GM12878 (cell line): Measurements from ENCODE around the gene STX16. TPM values are rescaled to one million over a fixed set of nuclear protein-coding genes. Genes with fewer than 3 reads are reported as not detected.

Source experiments
- ATAC-seq: fragments of 200-7000 bp; cut with Tn5 transposase; 3 replicates; pipeline ENCODE4 v1.9.1; 2020; ENCODE audit warnings: mild to moderate bottlenecking, moderate library complexity
- BruUV-seq: library from RNA; stranded (reverse); fragments of 400-500 nt; replicated peaks from 2 replicates; lab custom pipeline; 2021; lab: Mats Ljungman, UMichigan
- CTCF ChIA-PET: fragments of 300-600 bp; sonication (Branson Sonifier 250); formaldehyde crosslinking; extraction: SDS; loops from one replicate; lab custom pipeline; 2021; ENCODE audit warnings: inconsistent platforms; lab: Yijun Ruan, JAX
- POLR2A ChIA-PET: fragments of 350-600 bp; formaldehyde crosslinking; extraction: SDS; loops from one replicate; lab custom pipeline; 2021; ENCODE audit warnings: inconsistent platforms; lab: Charles Lee
- RAD21 ChIA-PET: fragments of 300-600 bp; sonication (Branson Sonifier 250); formaldehyde crosslinking; loops from one replicate; lab custom pipeline; 2023; ENCODE audit warnings: antibody characterized with exemption; ENCODE audit not compliant: unreplicated experiment; lab: Charles Lee
- SMC1A ChIA-PET: fragments of 300-600 bp; sonication (Branson Sonifier 250); formaldehyde crosslinking; loops from one replicate; lab custom pipeline; 2023; ENCODE audit not compliant: unreplicated experiment, uncharacterized antibody; lab: Charles Lee
- DNase-seq: peaks from one replicate; pipeline ENCODE4 v3.0.0-alpha.2; 2011; ENCODE audit warnings: low read depth, low spot score
- FAIRE-seq: peaks from 3 replicates; lab custom pipeline; 2011; peaks lifted over from hg19 to GRCh38; lab: Jason Lieb, UNC
- H2AFZ ChIP-seq: 2 replicates; pipeline ENCODE4 v1.6.0; 2011; ENCODE audit warnings: low read depth, low read length, control low read depth; ENCODE audit not compliant: control insufficient read depth
- H3K27ac ChIP-seq: 2 replicates; pipeline ENCODE4 v1.5.1; 2011; ENCODE audit warnings: control low read depth; ENCODE audit not compliant: control insufficient read depth, insufficient read depth
- H3K27me3 ChIP-seq, 2 experiments: replicated peaks in 1 of 2; 2 replicates each; pipeline versions ENCODE4 v1.6.0 to v1.6.1; 2011; ENCODE audit warnings: low read length in 1 of 2; ENCODE audit not compliant: control insufficient read depth in 2 of 2, insufficient read depth in 2 of 2
- H3K36me3 ChIP-seq, 2 experiments: 2 replicates each; pipeline ENCODE4 v1.5.1; 2011; ENCODE audit warnings: low read length in 1 of 2; ENCODE audit not compliant: control insufficient read depth in 2 of 2, insufficient read depth in 2 of 2
- H3K4me1 ChIP-seq: 2 replicates; pipeline ENCODE4 v1.6.1; 2011; ENCODE audit warnings: mild to moderate bottlenecking, low read length, moderate library complexity, mixed read lengths; ENCODE audit not compliant: control insufficient read depth, insufficient read depth
- H3K4me2 ChIP-seq: 2 replicates; pipeline ENCODE4 v1.6.0; 2011; ENCODE audit warnings: control low read depth; ENCODE audit not compliant: control insufficient read depth, insufficient read depth
- H3K4me3 ChIP-seq: fragments of 200-600 bp; sonication (generic); 2 replicates; pipeline ENCODE4 v1.5.1; 2016
- H3K79me2 ChIP-seq: 2 replicates; pipeline ENCODE4 v1.6.0; 2011; ENCODE audit warnings: low read length; ENCODE audit not compliant: control insufficient read depth, insufficient read depth
- H3K9ac ChIP-seq: 2 replicates; pipeline ENCODE4 v1.8.0; 2011; ENCODE audit warnings: low read length, control low read depth, mixed read lengths; ENCODE audit not compliant: control insufficient read depth, insufficient read depth
- H3K9me3 ChIP-seq: replicated peaks from 3 replicates; pipeline ENCODE4 v1.5.1; 2011; ENCODE audit warnings: mild to moderate bottlenecking, low read length; ENCODE audit not compliant: control insufficient read depth, insufficient read depth
- H4K20me1 ChIP-seq: 2 replicates; pipeline ENCODE4 v1.6.0; 2011; ENCODE audit not compliant: control insufficient read depth, insufficient read depth
- CREB1 ChIP-seq: IDR thresholded peaks from 2 replicates; pipeline ENCODE4 v1.6.1; 2012; ENCODE audit warnings: low read depth, mild to moderate bottlenecking, inconsistent platforms
- POLR2AphosphoS5 ChIP-seq: IDR thresholded peaks from 2 replicates; pipeline ENCODE4 v1.6.1; 2011; ENCODE audit warnings: mild to moderate bottlenecking, low read length, inconsistent platforms
- SMAD5 ChIP-seq: IDR thresholded peaks from 2 replicates; pipeline ENCODE4 v1.6.1; 2016; ENCODE audit warnings: antibody characterized with exemption, low read depth
- WGBS: methylation state at CpG from one replicate; pipeline ENCODE4 v1.1.6; 2016; ENCODE audit warnings: low lambda C conversion rate; ENCODE audit not compliant: insufficient replicate concordance, insufficient coverage; ENCODE audit errors: missing lambda C conversion rate; 5-methylcytosine and 5-hydroxymethylcytosine counted together
- in situ Hi-C: fragments of 300-500 bp; cut with MboI; formaldehyde crosslinking; loops from 9 replicates; pipeline ENCODE4 v1.14.3; 2018; ENCODE audit warnings: mixed read lengths
- intact Hi-C: fragments of 100-400 bp; cut with micrococcal nuclease; formaldehyde crosslinking; loops from one replicate; pipeline ENCODE4 v1.14.2; 2022; ENCODE audit not compliant: unreplicated experiment
- polyA plus RNA-seq, 11 experiments: library from polyadenylated mRNA; depleted of rRNA in 4 of 11; unstranded in 6 of 11; stranded (reverse) in 5 of 11; fragments of >200 nt; fragmentation: Nextera tagmentation in 4 of 11; fragmentation: Illumina TruSeq in 1 of 11; extraction: Ambion mirVana in 4 of 11; extraction: Trizol in 1 of 11; gene quantifications; 1 replicate in 1 of 11; 2 replicates in 10 of 11; pipeline versions ENCODE4 v1.2.1 to v1.2.3, GENCODE V29; 2011 to 2016; ENCODE audit warnings: inconsistent platforms in 2 of 11, missing spikeins in 2 of 11, low read depth in 1 of 11
- total RNA-seq, 4 experiments: library from RNA; depleted of rRNA in 3 of 4; stranded (reverse); fragments of >200 nt in 3 of 4; fragmentation: Illumina TruSeq in 1 of 4; extraction: Trizol in 1 of 4; gene quantifications; 2 replicates each; pipeline versions ENCODE4 v1.2.1 to v1.2.3, GENCODE V29; 2013 to 2021
- TF ChIP-seq, protein P1 (sequence below): IDR thresholded peaks from 2 replicates; pipeline ENCODE4 v1.6.1; 2012; ENCODE audit warnings: mild to moderate bottlenecking, low read depth, low read length

Gene STX16
- total and polyA plus RNA-seq, 10 of the 15 experiments (the other 5 are each of a cell fraction or from before 2014, with no cell fraction given): 6.3 to 68.4 (median 35.8) TPM

DNA sequence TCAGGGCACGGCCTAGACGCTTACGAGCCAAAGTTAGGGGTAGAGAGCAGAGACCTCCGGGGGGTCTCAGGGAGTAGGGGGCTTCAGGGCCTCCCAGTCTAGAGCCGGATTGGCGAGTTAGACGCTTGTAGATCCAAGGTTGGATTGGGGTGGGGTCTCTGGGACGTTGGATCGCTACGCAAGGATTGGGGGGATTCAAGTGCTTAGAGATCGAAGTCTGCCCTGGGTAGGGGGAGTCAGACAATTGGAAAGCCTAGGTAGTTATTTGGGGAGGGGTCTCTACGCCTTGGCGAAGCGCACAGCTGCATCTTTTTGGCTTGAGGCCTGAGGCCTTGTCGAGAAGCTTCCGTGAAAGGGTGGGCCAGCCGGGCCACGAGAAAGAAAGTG, 469 bp downstream of the STX16 start:
- Histone ChIP-seq H3K4me2 (peak overlapping the region; percentile 77), H3K27me3 (no peaks in the 10 kb centered on the region), H3K4me1 (peaks cover 3% of the 10 kb centered on the region), H4K20me1 (no peaks in the 10 kb centered on the region), H2AFZ (peak overlapping the region; percentile 57), H3K36me3 (peaks cover 0 to under 1% of the 10 kb centered on the region in 2 experiments; a peak in 1 of 4 replicates), H3K4me3 (peak overlapping the region; percentile 92), H3K27ac (peak overlapping the region; percentile 93), H3K9me3 (no peaks in the 10 kb centered on the region), H3K79me2 (peaks cover 57% of the 10 kb centered on the region), H3K9ac (peak overlapping the region; percentile 95)
- in situ Hi-C loops (loop anchor here (10.0 to 25.0 kb wide), 3 partner anchors 257 to 1264 kb away; partner anchors contain the start of genes PRELID3B and RBM38), intact Hi-C loops (loop anchor here (2.0 to 10.0 kb wide), 6 partner anchors 41 to 383 kb away; partner anchors contain the start of genes ATP5F1E, GNAS, GNAS-AS1 and NELFCD)
- CTCF ChIA-PET: interaction anchor here (0.6 to 2.0 kb wide), 19 partner anchors 8 to 811 kb away, joined by 3 to 12 read pairs (median 3); partner anchors contain the start of gene VAPB
- no TSS peak for BruUV-seq
- no peak for FAIRE-seq
- SMC1A ChIA-PET: interaction anchor here (0.9 to 2.4 kb wide), 8 partner anchors 9 to 344 kb away, joined by 3 to 13 read pairs (median 4); no protein-coding TSS in a partner anchor
- no peak for DNase-seq
- RAD21 ChIA-PET: interaction anchor here (0.6 to 2.5 kb wide), 17 partner anchors 8 to 439 kb away, joined by 3 to 10 read pairs (median 3); partner anchors contain the start of genes ATP5F1E and VAPB
- no peak for ATAC-seq
- 1% methylated on average over 18 of the region's 18 CpGs for WGBS
- POLR2A ChIA-PET: interaction anchor here (0.5 to 2.0 kb wide), 6 partner anchors 13 to 339 kb away, joined by 3 to 9 read pairs (median 4); partner anchors contain the start of gene VAPB
- TF ChIP-seq CREB1 (no peak), POLR2AphosphoS5 (peak; percentile 0; the same call in 1 of the 2 replicates), SMAD5 (peak; percentile 13; the same call in 1 of the 2 replicates)
- TF ChIP-seq, protein P1, sequence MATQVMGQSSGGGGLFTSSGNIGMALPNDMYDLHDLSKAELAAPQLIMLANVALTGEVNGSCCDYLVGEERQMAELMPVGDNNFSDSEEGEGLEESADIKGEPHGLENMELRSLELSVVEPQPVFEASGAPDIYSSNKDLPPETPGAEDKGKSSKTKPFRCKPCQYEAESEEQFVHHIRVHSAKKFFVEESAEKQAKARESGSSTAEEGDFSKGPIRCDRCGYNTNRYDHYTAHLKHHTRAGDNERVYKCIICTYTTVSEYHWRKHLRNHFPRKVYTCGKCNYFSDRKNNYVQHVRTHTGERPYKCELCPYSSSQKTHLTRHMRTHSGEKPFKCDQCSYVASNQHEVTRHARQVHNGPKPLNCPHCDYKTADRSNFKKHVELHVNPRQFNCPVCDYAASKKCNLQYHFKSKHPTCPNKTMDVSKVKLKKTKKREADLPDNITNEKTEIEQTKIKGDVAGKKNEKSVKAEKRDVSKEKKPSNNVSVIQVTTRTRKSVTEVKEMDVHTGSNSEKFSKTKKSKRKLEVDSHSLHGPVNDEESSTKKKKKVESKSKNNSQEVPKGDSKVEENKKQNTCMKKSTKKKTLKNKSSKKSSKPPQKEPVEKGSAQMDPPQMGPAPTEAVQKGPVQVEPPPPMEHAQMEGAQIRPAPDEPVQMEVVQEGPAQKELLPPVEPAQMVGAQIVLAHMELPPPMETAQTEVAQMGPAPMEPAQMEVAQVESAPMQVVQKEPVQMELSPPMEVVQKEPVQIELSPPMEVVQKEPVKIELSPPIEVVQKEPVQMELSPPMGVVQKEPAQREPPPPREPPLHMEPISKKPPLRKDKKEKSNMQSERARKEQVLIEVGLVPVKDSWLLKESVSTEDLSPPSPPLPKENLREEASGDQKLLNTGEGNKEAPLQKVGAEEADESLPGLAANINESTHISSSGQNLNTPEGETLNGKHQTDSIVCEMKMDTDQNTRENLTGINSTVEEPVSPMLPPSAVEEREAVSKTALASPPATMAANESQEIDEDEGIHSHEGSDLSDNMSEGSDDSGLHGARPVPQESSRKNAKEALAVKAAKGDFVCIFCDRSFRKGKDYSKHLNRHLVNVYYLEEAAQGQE: no peak
